ENCODE measurements around the gene TNFRSF19.

TNFRSF19 gene

GRCh38 chr13:23632741-23633140, 62.5 kb downstream of the TNFRSF19 start:
- no peak overlapping the region for H3K4me3 ChIP-seq (ENCODE audit: control insufficient read depth, low read depth, low read length)

GRCh38 chr13:23634897-23635296, 64.7 kb downstream of the TNFRSF19 start:
- no peak overlapping the region for H3K4me3 ChIP-seq (ENCODE audit: control insufficient read depth, low read depth, low read length)
- TF ChIP-seq CTCF (conservative IDR thresholded peaks at IDR 0.05; ENCODE audit: control insufficient read depth, insufficient read depth, low read depth, low read length) = no peak
- DNase-seq (ENCODE audit: low read depth) = no peak

More at GRCh38 chr13:23632741-23633140, 62.5 kb downstream of the TNFRSF19 start:
- no peak for DNase-seq (ENCODE audit: low read depth)
- TF ChIP-seq CTCF (conservative IDR thresholded peaks at IDR 0.05; ENCODE audit: control insufficient read depth, insufficient read depth, low read depth, low read length) = no peak

GRCh38 chr13:23636360-23636759, 66.1 kb downstream of the TNFRSF19 start:
- DNase-seq (ENCODE audit: low read depth) = no peak
- no peak for TF ChIP-seq CTCF (conservative IDR thresholded peaks at IDR 0.05; ENCODE audit: control insufficient read depth, insufficient read depth, low read depth, low read length)
- H3K4me3 ChIP-seq (ENCODE audit: control insufficient read depth, low read depth, low read length) = no peak overlapping the region

GRCh38 chr13:23637829-23638228, 67.6 kb downstream of the TNFRSF19 start:
- no peak overlapping the region for H3K4me3 ChIP-seq (ENCODE audit: control insufficient read depth, low read depth, low read length)
- TF ChIP-seq CTCF (conservative IDR thresholded peaks at IDR 0.05; ENCODE audit: control insufficient read depth, insufficient read depth, low read depth, low read length) = no peak
- no peak for DNase-seq (ENCODE audit: low read depth)

- no peak overlapping the region for H3K4me3 ChIP-seq (ENCODE audit: control insufficient read depth, low read depth, low read length)
- no peak for DNase-seq (ENCODE audit: low read depth)
- TF ChIP-seq CTCF (conservative IDR thresholded peaks at IDR 0.05; ENCODE audit: control insufficient read depth, insufficient read depth, low read depth, low read length) = no peak
Measured at GRCh38 chr13:23639674-23640073, 69.5 kb downstream of the TNFRSF19 start.

GRCh38 chr13:23642110-23642509, 71.9 kb downstream of the TNFRSF19 start:
- TF ChIP-seq CTCF (conservative IDR thresholded peaks at IDR 0.05; ENCODE audit: control insufficient read depth, insufficient read depth, low read depth, low read length) = no peak
- no peak for DNase-seq (ENCODE audit: low read depth)
- no peak overlapping the region for H3K4me3 ChIP-seq (ENCODE audit: control insufficient read depth, low read depth, low read length)
